Muscle of back (tissue), 11 donors: ENCODE data around the gene POLR1E. TPM values are rescaled to one million over a fixed set of nuclear protein-coding genes. Genes with fewer than 3 reads are reported as not detected.
"Not testable (repeated sequence)": the region's sequence is repeated elsewhere in the genome, so short reads cannot be mapped to it uniquely, and the experiment has no call there.

Source experiments
- DNase-seq, 3 donors: peaks; one replicate each; pipeline versions ENCODE4 v3.0.0 to v3.0.0-alpha.2; 2013
- polyA plus RNA-seq, 10 donors: library from polyadenylated mRNA; unstranded; fragments of 120-200 nt; gene quantifications; one replicate each; pipeline ENCODE4 v1.2.1, GENCODE V29; 2013; ENCODE audit not compliant: insufficient read length in 10 of 10

POLR1E gene
- polyA plus RNA-seq, 10 donors = 22.9 to 32.8 (median 28.3) TPM

- no peak for DNase-seq
Observed at GRCh38 chr9:37501957-37502596, 16.3 kb downstream of the POLR1E start.

GRCh38 chr9:37503736-37504135, 18.0 kb downstream of the POLR1E start:
- DNase-seq = no peak

- no peak for DNase-seq
Observed at GRCh38 chr9:37504605-37505004, 18.9 kb downstream of the POLR1E start.

- DNase-seq = no peak
Observed at GRCh38 chr9:37507566-37508134, 21.9 kb downstream of the POLR1E start.

GRCh38 chr9:37508135-37508833, 22.5 kb downstream of the POLR1E start:
- DNase-seq = no peak

- no peak for DNase-seq
Observed at GRCh38 chr9:37508834-37509206, 23.1 kb downstream of the POLR1E start.

GRCh38 chr9:37509536-37509935, 23.8 kb downstream of the POLR1E start:
- DNase-seq = no peak

GRCh38 chr9:37510053-37510452, 24.3 kb downstream of the POLR1E start:
- DNase-seq = not testable (repeated sequence)

- no peak for DNase-seq
Observed at GRCh38 chr9:37511016-37512010, 25.6 kb downstream of the POLR1E start.

- DNase-seq = no peak
Observed at GRCh38 chr9:37512437-37512836, 26.7 kb downstream of the POLR1E start.

- DNase-seq = not testable (repeated sequence)
Observed at GRCh38 chr9:37514415-37514814, 28.7 kb downstream of the POLR1E start.

GRCh38 chr9:37514999-37515398, 29.3 kb downstream of the POLR1E start:
- no peak for DNase-seq

GRCh38 chr9:37515620-37516258, 30.0 kb downstream of the POLR1E start:
- no peak for DNase-seq

- DNase-seq = no peak
Observed at GRCh38 chr9:37517923-37518322, 32.2 kb downstream of the POLR1E start.

- DNase-seq = no peak
Observed at GRCh38 chr9:37520641-37521040, 34.9 kb downstream of the POLR1E start.

GRCh38 chr9:37521111-37521510, 35.4 kb downstream of the POLR1E start:
- DNase-seq = no peak

- no peak for DNase-seq
Observed at GRCh38 chr9:37522971-37523370, 37.2 kb downstream of the POLR1E start.

- DNase-seq = no peak
Observed at GRCh38 chr9:37523916-37524315, 38.2 kb downstream of the POLR1E start.

GRCh38 chr9:37528652-37529471, 43.1 kb downstream of the POLR1E start:
- DNase-seq = no peak

- DNase-seq = no peak
Observed at GRCh38 chr9:37531699-37532098, 46.0 kb downstream of the POLR1E start.

- no peak for DNase-seq
Observed at GRCh38 chr9:37534412-37534811, 48.7 kb downstream of the POLR1E start.
